HepG2 (cell line): ENCODE data around the gene MRPL14.

ENCODE experiments used
- NR3C1 ChIP-seq: sonication (generic); formaldehyde crosslinking; IDR thresholded peaks from 2 replicates; pipeline ENCODE4 v1.4.0; 2020; ENCODE audit warnings: missing genetic modification reagents
- TCF7L2 ChIP-seq: IDR thresholded peaks from 2 replicates; pipeline ENCODE4 v1.6.1; 2011; ENCODE audit warnings: mild to moderate bottlenecking, low read depth, low read length, moderate library complexity
- ZXDC ChIP-seq: sonication (generic); formaldehyde crosslinking; IDR thresholded peaks from 2 replicates; pipeline ENCODE4 v1.5.0; 2020; ENCODE audit warnings: mild to moderate bottlenecking, missing genetic modification reagents

DNA sequence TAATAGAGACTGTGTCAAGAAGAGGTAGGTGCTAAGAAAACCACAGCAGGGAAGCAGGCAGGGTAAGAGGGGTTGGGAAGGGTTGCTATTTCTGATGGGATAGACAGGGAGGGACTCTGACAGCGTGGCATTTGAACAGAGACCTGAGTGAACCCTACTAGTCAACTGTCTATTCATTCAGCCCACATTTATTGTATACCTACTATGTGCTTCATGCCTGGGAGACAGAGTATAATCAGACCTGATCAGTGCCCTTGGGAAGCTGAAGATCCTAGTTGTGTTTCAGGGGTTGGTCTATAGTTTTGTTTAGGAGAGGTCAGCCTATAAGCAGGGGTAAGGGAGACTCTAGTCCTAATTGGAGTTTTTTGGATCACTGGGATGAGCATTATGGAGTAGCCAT is 16.5 kb upstream of the MRPL14 start:
- TF ChIP-seq TCF7L2 (no peak), NR3C1 (CRISPR knock-in tag) (no peak), ZXDC (CRISPR knock-in tag) (no peak)
